Coronary artery (tissue), 2 donors: ENCODE results near the gene ZNF512.
"Not testable (repeated sequence)": the region's sequence is repeated elsewhere in the genome, so short reads cannot be mapped to it uniquely, and the experiment has no call there.

Experiments used
- DNase-seq: peaks from one replicate; pipeline ENCODE4 v3.0.0-alpha.2; 2017; ENCODE audit warnings: low spot score
- H3K27ac ChIP-seq, 2 donors: fragments of 200-600 bp; sonication (generic); one replicate each; pipeline ENCODE4 v1.5.1; 2016 to 2019
- H3K4me3 ChIP-seq: fragments of 200-600 bp; sonication (generic); 2 replicates; pipeline ENCODE4 v1.5.1; 2016; ENCODE audit warnings: mild to moderate bottlenecking, moderate library complexity
- TF ChIP-seq, protein P1 (sequence below): fragments of 200-600 bp; sonication (generic); IDR thresholded peaks from one replicate; pipeline ENCODE4 v1.5.1; 2019; ENCODE audit warnings: antibody characterized with exemption

The ZNF512 gene

DNA sequence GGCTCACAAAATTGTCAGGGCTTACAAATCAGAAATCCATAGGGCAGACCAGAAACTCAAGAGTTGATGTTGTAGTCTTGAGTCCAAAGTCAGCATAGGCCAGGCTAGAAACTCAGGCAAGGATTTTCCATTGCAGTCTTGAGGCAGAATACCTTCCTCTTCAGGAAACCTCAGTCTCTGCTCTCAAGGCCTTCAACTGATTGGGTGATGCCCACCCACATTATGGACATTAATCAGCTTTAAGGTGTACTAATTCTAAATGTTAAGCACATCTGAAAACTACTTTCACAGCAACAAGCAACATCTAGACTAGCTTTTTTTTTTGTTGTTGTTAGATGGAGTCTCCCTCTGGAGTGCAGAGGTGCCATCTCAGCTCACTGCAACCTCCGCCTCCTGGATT is 31.3 kb upstream of the ZNF512 start:
- DNase-seq: no peak
- Histone ChIP-seq H3K4me3 (no peak overlapping the region), H3K27ac (no peak overlapping the region)
- TF ChIP-seq, protein P1, sequence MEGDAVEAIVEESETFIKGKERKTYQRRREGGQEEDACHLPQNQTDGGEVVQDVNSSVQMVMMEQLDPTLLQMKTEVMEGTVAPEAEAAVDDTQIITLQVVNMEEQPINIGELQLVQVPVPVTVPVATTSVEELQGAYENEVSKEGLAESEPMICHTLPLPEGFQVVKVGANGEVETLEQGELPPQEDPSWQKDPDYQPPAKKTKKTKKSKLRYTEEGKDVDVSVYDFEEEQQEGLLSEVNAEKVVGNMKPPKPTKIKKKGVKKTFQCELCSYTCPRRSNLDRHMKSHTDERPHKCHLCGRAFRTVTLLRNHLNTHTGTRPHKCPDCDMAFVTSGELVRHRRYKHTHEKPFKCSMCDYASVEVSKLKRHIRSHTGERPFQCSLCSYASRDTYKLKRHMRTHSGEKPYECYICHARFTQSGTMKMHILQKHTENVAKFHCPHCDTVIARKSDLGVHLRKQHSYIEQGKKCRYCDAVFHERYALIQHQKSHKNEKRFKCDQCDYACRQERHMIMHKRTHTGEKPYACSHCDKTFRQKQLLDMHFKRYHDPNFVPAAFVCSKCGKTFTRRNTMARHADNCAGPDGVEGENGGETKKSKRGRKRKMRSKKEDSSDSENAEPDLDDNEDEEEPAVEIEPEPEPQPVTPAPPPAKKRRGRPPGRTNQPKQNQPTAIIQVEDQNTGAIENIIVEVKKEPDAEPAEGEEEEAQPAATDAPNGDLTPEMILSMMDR: no peak

DNA sequence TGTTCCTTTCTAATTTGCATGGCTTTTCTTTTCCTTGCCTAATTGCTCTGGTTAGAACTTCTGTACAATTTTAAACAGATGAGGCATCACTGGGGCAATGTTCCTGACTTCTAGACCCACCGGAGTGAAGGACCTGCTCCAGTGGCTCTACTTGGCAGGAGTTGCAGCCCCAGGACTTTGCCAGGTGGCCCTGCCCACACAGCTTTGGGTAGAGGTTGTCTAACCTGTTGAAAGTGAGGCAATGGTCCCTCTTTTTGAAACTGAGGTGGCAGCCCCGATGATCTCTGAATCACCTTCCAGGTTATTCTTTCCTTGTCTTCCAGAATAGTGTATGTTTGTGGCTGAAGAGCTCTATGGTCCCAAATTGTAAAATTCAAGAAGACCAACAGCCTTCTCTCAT is 29.9 kb upstream of the ZNF512 start:
- Histone ChIP-seq H3K4me3 (no peak overlapping the region), H3K27ac (no peak overlapping the region)
- DNase-seq: no peak
- TF ChIP-seq, protein P1: no peak

DNA sequence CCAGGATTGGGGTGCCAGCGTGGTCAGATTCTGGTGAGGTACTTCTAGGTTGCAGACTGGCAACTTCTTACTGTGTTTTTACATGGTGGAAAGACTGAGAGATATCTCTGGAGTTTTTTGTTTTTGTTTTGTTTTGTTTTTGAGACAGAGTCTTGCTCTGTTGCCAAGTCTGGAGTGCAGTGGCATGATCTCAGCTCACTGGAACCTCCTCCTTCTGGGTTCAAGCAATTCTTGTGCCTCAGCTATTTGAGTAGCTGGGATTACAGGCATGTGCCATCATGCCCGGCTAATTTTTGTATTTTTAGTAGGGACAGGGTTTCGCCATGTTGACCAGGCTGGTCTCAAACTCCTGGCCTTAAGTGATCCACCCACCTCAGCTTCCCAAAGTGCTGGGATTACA is 28.4 kb upstream of the ZNF512 start:
- not testable (repeated sequence) for H3K4me3 ChIP-seq, DNase-seq, H3K27ac ChIP-seq

DNA sequence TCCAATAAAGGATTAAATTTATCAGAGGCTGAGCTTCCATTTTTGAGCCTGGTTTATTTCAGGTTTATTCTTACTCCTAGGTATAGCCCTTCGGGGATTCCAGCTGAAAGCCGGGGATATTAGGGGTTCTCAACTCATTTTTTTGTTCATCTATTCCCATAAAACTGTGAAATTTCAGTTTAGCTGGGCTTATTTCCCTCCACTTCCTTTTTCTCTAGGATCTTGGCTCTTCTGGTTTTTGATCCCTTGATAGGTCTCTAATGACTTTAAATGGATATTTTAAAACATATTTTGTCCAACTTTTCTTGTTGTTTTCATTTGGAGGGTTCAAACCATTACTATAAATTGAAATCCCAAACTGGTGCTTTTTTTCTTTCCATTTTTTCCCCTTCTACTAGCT is 23.6 kb upstream of the ZNF512 start:
- DNase-seq: no peak
- Histone ChIP-seq H3K27ac (no peak overlapping the region), H3K4me3 (no peak overlapping the region)
- TF ChIP-seq, protein P1: no peak

DNA sequence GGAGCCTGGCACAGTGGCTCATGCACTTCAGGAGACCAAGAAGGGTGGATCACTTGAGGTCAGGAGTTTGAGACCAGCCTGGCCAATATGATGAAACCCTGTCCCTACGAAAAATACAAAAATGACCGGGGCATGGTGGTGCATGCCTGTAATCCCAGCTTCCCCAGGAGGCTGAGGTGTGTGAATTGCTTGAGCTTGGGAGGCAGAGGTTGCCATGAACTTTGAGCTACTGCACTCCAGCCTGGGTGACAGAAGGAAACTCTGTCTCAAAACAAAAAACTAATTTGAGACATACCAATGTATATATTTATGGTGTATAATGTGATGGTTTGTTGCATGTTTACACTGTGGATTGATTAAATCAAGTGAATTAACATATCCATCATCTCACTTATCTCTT is 21.8 kb upstream of the ZNF512 start:
- Histone ChIP-seq H3K27ac (no peak overlapping the region), H3K4me3 (no peak overlapping the region)
- no peak for DNase-seq
- TF ChIP-seq, protein P1: no peak

DNA sequence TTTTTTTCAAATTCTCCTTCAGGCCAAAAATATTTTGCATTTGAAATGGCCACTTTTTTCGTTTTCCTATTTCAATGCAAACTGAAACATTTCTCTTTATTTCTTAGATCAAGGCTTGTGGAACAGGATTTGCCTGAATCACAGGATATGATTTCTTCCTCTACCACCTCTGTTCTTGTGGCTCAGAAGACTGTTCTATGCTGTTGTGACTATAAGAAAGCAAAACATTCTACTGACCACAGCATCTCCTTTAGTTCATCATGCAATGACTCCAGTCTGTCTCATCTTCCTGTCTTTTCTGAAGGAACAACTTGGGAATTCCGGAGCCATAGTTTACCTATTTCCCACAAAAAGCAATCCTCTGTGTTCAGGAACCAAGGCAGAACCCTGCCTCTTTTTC is 16.2 kb upstream of the ZNF512 start:
- no peak overlapping the region for H3K4me3 ChIP-seq
- TF ChIP-seq, protein P1: no peak
- no peak overlapping the region for H3K27ac ChIP-seq
- DNase-seq: no peak

DNA sequence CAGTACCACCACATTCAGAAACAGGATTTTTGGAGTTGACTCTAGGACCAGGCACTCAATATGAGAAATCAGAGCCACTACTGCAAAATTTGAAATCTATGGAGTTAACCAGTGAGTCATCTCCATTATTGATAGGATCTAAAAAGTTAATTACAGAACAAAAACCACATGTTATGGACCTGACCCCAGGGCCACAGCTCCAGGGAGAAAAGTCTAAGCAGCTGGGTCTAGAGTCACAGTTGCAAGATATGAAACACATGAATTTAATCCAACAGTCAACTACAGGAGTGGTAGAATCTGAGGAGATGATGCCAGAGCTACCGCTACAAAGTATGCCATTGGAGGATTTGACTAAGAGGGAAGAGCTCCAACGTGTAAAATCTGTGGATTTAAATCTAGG is 13.4 kb upstream of the ZNF512 start:
- TF ChIP-seq, protein P1: no peak
- H3K27ac ChIP-seq: no peak overlapping the region
- no peak overlapping the region for H3K4me3 ChIP-seq
- DNase-seq: no peak

DNA sequence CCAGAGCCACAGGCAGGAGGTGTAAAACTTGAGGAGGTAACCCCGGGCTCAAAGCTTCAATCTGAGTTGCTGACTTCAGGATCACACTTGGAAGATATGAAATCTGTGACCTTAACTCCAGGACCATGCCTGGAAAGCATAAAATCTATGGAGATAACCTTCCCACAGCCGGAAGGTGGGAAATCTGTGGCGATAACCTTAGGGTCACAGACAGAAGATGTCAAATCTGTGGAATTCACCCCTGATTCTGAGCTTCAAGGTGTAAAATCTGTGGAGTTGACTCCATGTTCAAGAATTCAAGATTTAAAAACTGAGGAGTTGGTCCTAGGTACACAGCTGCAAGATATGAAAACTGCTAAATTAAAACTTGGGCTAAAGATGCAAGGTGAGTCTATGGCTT is 11.6 kb upstream of the ZNF512 start:
- Histone ChIP-seq H3K4me3 (no peak overlapping the region), H3K27ac (no peak overlapping the region)
- TF ChIP-seq, protein P1: no peak
- DNase-seq: no peak
